ENCODE results near the gene SYDE1.
"Not testable (repeated sequence)": the region's sequence is repeated elsewhere in the genome, so short reads cannot be mapped to it uniquely, and the experiment has no call there.

SYDE1 gene, protein sequence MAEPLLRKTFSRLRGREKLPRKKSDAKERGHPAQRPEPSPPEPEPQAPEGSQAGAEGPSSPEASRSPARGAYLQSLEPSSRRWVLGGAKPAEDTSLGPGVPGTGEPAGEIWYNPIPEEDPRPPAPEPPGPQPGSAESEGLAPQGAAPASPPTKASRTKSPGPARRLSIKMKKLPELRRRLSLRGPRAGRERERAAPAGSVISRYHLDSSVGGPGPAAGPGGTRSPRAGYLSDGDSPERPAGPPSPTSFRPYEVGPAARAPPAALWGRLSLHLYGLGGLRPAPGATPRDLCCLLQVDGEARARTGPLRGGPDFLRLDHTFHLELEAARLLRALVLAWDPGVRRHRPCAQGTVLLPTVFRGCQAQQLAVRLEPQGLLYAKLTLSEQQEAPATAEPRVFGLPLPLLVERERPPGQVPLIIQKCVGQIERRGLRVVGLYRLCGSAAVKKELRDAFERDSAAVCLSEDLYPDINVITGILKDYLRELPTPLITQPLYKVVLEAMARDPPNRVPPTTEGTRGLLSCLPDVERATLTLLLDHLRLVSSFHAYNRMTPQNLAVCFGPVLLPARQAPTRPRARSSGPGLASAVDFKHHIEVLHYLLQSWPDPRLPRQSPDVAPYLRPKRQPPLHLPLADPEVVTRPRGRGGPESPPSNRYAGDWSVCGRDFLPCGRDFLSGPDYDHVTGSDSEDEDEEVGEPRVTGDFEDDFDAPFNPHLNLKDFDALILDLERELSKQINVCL

DNA sequence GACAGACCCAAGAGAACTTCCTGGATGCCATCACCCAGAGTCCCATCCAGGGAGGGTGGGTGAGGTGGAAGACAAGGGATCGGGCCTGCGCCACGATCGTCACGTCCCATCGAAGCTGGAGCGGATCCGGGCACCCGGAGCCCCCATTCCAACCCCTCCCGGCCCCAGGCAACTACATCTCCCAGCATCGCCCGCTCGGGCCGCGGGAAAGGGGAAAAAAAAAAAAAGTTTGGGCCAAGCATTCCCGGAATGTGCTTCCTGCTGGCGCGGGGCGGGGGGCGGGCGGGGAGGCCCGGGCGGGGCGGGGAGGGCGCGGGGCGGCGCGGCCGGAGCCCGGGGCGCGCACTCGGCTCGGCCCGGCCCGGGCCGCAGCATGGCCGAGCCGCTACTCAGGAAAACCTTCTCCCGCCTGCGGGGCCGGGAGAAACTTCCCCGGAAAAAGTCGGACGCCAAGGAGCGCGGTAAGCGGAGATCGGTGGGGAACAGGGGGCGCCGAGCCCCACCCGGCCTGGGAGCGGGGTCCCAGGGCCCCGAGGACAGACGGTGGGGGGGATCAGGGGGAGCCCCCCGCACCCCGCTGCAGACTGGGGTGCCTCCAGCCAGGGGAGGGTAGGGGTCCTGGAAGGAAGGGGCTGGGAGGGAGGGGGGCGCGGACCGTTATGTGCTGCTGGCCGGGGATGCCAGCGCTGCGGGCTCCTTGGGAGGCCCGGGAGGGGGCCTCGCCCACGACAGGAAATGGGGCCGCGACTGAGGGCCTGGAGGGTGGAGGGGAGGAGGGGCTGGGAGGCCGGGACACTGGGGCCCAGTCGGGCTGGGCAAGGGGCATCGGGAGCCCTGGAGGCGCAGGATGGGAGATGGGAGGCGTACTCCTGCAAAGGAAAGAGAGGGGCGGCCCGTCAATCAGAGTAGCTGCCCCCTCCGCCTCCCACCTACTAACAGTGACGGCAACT, at the start of gene SYDE1:
Gene SYDE1 (plus strand): TSS at position 341 of the 950 bp plus-strand sequence. CDS start 33 bp downstream, at position 374.
- peak; percentile 37 for DNase-seq (ENCODE audit: low spot score)

DNA sequence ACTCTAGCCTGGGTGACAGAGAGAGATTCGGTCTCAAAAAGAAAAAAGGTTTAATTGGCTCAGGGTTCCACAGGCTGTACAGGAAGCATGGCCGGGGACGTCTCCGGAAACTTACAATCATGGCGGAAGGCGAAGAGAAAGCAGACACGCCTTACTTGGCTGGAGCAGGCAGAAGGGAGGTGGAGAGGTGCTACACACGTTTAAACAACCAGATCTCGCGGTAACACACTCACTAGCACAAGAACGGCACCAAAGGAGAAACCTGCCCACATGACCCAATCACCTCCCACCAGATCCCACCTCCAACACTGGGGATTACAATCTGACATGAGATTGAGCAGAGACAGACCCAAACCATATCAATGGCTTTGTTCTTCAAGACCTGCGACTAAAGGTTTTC, 45.2 kb upstream of the SYDE1 start:
- DNase-seq (ENCODE audit: low spot score), result no peak

DNA sequence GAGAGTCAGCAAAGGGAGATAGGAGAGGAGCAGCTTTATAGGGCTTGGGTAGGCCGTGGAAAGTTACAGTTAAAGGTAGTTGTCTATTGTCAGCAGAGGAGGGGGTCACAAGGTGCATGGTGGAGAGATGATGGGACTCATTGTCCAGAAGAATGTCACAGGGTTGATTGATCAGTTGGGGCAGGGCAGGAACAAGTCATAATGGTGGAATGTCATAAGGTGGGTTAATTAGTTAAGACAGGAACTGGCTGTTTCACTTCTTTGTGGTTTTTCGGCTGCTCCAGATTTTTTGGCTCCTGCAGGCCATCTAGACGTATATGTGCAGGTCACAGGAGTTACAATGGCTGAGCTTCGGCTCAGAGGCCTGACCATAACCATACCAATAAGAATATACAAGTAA, 36.8 kb upstream of the SYDE1 start:
- DNase-seq (ENCODE audit: low spot score), result not testable (repeated sequence)

DNA sequence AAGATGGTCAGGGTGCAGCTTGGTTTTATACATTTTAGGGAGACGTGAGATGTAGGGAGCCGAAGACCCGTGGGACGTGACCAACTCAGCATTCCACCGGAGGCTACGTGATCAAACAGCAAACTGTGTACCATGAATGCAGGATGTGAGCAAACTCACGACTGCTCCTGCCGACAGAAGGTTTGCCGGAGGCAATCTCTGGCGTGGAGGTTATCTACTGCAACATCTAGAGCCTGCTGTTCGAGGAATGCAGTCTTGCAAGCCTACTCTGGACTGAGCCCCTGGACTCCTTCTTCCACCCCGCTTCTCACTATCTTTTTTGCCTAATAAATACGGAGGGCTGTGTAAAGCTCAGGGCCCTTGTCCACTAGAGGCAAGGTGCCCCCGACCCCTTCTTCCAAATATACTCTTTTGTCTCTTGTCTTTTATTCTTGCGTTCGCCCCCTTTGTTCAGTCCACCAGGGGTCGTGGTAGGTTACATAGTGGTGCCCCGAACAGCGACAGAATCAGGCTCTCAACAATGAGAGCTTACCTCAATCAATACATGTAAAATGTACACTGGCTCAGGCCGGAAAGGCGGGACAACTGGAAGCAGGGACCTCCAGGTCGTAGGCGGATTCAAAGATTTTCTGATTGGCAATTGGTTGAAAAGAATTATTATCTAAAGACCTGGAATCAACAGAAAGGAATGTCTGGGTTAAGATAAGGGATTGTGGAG, 34.1 kb upstream of the SYDE1 start:
- DNase-seq (ENCODE audit: low spot score), result no peak

DNA sequence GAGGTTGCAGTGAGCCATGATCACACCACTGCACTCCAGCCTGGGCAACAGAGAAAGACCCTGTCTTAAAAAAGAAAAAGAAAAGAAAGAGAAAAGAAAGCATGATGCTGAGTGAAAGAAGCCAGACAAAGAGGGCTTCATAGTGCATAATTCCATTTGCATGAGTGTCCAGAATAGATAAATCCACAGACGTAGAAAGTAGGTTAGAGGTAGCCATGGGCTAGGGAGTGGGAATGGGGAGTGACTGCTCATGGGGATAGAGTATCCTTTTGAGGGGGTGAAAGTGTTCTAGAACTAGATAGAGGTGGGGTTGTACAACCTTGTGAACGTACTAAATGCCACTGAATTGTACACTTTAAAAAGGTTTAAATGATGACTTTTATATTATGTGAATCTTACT, 32.8 kb upstream of the SYDE1 start:
- no peak for DNase-seq (ENCODE audit: low spot score)

DNA sequence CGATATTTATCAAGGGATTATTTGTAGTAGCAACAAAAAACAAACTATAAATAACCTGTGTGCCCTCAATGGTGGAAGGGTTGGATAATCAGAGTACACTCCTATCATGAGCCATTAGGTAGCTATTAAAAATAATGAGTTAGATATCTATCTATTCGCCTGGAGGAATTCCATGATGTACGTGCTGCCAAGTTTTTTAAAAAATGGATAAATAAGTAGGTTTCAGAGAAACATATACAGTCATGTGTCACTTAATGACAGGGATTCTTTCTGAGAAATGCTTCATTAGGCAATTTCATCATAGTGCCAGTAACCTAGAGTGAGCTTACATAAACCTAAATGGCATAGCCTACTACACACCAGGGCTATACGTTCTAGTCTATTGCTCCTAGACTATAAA, 31.4 kb upstream of the SYDE1 start:
- no peak for DNase-seq (ENCODE audit: low spot score)

DNA sequence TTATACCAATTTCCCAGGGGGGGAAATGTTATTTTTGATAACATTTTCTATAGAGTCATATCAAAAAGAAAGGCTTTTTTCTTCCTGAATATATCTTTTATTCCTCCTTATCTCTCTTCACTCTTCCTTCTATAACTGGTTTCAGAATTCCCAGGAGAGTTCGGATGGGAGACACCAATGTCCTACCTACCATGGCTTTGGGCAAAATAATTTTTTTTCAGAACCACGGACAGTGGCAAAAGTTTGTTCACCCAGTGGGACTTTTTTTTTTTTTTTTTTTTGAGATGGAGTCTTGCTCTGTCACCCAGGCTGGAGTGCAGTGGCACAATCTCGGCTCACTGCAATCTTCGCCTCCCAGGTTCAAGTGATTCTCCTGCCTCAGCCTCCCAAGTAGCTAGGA, 27.2 kb upstream of the SYDE1 start:
- not testable (repeated sequence) for DNase-seq (ENCODE audit: low spot score)

DNA sequence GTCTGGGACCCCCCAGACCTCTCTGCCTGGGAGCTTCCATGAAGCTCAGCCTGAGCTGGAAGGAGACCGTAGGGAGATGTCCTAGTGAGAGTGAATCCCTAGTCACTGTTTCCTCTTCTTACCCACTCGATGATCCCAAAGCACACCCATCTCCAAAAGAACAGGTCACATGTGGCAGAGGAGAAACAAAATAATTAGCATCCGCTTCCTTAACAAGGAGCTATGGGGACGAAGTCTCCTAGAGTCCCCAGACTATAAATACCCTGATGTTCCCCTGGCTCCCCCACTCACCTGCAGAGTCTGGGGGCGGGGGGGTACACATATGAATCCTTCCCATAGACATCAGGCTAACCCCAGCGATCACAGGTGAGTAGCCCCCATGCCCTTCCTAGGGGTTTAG, 25.3 kb upstream of the SYDE1 start, which contains the start of gene OR1I1:
Gene OR1I1 (plus strand): TSS at position 301 of the 400 bp plus-strand sequence. CDS start 4,855 bp downstream, outside the sequence.
- DNase-seq (ENCODE audit: low spot score), result no peak

DNA sequence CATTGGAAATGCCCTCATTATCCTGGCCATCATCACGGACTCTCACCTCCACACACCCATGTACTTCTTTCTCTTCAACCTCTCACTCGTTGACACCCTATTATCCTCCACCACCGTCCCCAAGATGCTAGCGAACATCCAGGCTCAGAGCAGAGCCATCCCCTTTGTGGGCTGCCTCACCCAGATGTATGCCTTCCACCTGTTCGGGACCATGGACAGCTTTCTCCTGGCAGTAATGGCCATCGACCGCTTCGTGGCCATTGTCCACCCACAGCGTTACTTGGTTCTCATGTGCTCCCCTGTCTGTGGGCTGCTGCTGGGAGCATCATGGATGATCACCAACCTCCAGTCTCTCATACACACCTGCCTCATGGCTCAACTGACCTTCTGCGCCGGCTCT, 20.0 kb upstream of the SYDE1 start:
- no peak for DNase-seq (ENCODE audit: low spot score)

DNA sequence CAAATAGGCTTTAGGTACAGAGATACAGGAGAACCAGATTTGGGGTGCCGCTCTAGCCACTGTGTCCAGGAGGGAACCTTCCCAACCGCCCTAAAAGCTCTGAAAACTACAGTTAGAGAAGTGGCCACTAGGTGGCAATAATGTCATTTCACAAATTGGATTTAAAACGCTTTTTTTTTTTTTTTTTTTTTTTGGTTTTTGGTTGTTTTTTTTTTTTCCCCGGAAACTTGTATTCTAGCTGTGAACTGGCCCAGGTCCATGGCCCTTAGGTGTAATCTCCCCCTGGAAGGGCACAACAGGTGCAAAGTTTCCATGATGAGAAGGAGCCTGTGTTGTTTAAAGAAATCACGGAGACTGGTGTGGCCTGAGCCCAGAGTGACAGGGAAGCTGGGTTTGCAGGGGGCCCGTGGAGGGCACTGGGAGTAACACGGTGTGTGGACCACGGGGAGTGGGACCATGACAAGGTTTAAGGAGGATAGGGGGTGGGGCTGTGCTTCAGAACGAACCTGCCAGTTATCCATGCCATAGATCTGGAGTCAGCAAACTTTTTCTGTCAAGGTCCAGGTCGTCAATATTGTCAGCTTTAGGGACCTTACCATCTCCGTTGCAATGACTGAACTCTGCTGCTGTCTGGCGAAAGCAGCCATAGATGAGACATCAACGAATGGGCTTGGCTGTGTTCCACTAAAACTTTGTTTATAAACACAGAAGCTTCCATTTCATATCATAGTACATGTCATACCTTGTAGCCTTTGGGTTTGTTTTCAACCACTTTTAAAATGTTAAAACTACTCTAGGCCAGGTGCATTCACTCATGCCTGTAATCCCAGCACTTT, 15.1 kb upstream of the SYDE1 start:
- no peak for DNase-seq (ENCODE audit: low spot score)

DNA sequence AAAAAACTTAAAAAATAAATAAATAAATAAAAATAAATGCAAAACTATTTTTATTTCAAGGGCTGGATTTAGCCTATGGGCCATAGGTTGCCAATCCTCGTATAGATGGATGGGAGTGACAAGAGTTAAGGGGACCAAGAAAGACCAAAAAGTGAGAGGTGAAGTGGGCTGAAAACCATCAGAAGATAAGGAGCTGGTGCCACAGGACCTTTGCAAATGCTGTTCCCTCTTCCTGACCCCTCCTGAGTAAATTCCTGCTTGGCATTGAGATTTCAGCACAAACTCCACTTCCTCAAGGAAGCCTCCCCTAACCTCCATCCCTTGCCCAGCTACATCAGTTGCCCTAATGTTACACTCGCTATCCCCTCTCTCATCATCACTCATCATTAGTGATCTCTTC, 14.2 kb upstream of the SYDE1 start:
- DNase-seq (ENCODE audit: low spot score), result no peak

DNA sequence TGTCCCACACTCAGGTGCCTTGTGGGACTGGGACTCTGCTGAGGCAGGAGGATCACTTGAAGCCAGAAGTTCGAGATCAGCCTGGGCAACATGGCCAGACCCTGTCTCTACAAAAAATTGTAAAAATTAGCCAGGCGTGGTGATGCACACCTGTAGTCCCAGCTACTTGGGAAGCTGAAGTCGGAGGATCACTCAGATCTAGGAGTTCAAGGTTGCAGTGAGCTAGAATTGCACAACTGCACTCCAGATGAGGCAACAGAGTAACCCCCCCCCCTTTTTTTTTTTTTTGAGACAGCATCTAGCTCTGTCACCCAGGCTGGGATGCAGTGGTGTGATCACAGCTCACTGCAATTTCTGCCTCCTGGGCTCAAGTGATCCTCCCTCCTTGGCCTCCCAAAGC, 11.0 kb upstream of the SYDE1 start:
- no peak for DNase-seq (ENCODE audit: low spot score)

DNA sequence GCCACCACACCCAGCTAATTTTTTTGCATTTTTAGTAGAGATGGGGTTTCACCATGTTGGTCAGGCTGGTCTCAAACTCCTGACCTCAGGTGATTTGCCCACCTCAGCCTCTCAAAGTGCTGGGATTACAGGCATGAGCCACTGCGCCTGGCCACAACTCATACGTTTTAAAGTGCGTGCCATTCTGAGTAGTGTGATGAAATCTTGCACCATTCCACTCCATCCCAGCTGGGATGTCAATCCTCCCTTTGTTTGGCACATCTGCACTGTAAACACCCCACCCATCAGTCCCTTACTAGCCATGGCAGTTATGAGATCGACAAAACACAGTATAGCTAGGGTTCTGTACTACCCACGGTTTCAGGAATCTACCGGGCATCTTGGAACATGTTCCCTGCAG, 9.2 kb upstream of the SYDE1 start:
- not testable (repeated sequence) for DNase-seq (ENCODE audit: low spot score)

DNA sequence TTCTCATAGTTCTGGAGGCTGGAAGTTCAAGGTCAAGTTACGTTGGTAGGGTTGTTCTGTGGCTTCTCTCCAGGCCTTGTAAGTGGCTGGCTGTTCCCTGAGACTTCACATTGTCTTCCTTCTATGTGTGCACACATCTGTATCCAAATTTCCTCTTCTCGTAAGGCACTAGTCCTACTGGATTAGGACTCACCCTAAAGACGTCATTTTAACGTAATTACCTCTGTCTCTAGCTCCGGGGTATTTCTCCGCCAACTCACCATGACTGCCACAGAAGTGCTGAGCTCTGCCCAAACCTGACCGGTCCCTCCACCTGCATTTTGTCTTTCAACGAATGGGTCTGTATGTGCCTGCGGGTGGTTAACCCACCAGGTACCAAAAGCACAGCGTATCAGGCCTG, 8.7 kb upstream of the SYDE1 start:
- no peak for DNase-seq (ENCODE audit: low spot score)

DNA sequence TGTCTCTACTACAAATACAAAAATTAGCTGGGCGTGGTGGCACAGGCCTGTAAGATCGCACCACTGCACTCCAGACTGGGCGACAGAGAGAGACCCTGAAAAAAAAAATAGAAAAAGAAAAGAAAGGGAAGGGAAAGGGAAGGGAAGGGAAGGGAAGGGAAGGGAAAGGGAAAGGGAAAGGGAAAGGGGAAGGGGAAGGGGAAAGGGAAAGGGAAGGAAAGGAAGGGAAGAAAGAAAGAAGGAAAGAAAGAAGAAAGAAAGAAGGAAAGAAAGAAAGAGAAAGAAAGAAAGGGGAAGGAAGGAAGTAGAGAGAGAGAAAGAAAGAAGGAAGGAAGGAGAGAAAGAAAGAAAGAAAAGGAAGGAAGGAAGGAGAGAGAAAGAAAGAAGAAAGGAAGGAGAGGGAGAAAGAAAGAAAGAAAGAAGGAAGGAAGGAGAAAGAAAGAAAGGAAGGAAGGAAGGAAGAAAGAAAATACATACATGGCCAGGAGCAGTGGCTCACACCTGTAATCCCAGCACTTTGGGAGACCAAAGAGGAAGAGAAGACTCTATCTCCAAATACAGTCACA, 8.1 kb upstream of the SYDE1 start:
- no peak for DNase-seq (ENCODE audit: low spot score)

DNA sequence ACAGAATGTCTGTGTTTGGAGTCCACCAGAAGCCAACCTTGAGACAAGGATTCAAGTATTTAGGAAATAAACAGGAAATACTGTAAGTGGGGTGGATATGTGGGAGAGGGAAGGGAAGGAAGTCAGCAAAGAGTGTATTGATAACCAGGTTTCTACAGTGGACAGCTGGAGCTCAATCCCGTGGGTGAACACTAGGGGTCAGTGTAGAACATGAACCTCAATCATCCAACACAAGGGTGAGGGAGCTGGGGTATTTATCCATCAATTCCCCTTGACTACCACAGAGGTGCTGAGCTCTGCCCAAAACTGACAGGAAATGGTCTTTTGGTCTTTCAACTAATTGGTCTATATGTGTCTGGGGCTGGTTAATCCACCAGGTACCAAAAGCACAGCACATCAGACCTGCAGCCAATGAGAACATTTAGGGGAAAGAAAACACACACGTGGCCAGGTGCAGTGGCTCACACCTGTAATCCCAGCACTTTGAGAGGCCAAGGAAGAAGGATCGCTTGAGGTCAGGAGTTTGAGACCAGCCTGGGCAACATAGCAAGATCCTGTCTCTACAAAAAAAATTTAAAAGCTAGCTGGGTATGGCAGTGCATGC, 5.6 kb upstream of the SYDE1 start:
- DNase-seq (ENCODE audit: low spot score), result peak; percentile 51

DNA sequence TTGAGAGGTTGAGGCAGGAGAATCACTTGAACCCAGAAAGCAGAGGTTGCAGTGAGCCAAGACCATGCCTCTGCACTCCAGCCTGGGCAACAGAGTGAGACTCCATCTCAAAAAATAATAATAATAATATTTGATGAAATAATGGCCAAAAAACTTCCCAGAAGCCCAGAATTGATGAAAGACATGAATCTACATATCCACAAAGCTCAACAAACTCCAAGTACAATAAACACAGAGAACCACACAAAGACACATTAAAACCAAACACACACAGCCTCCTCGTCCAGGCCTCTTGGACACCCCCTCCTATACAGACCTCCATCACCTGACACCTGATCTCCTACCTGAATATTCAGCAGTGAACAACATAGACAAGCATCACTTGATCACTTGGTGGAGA, 3.2 kb upstream of the SYDE1 start:
- DNase-seq (ENCODE audit: low spot score), result no peak

DNA sequence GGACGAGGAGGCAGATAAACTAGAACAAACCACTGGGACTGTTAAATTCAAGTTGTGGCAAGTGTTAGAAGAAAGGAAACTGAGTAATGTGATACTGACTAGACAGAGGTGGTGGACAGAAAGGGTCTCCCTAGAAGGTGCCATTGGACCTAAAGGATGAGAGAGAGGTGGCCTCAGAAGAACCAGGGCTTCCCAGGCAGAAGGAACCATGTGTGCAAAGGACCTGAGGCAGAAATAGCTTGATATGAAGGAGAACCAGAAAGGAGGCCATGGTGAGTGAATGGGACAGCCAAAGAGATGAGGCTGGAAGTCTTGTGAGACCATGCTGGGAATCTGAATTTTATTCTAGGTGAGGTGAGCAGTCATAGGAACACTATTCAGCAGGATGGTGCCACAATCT, 2.8 kb upstream of the SYDE1 start:
- DNase-seq (ENCODE audit: low spot score), result no peak

DNA sequence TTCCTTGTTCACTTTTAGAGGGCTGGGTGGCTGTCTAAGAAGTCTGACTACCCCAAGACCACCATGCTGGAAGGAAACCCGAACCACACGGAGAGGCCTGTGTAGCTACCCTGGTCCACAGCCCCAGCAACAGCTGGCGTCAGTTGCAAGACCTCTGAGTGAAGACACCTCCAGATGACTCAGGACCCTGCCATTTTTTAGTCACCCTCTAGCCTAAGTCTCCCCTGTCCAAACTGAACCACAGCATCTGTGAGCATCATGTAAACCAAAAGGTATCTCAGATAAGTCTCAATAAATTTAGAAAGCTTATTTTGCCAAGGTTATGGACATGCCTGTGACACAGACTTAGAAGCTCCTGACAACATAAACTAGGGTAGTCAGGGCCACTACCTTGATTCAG, 2.2 kb upstream of the SYDE1 start:
- DNase-seq (ENCODE audit: low spot score), result no peak
